ENCODE measurements around the gene APMAP.
A peak's percentile ranks its signal among the peaks of the same experiment; 100 is the strongest.

Gene APMAP

GRCh38 chr20:24964506-24964840 lies 28.1 kb downstream of the APMAP start:
- DNase-seq: peak; percentile 4

GRCh38 chr20:24963672-24964505 lies 28.7 kb downstream of the APMAP start:
- no peak for DNase-seq

GRCh38 chr20:24962510-24962909 lies 30.0 kb downstream of the APMAP start:
- DNase-seq: no peak

GRCh38 chr20:24962182-24962492 lies 30.4 kb downstream of the APMAP start:
- DNase-seq: no peak

GRCh38 chr20:24961384-24962181 lies 31.0 kb downstream of the APMAP start:
- DNase-seq: no peak

- DNase-seq: no peak
These were observed 31.7 kb downstream of the APMAP start for GRCh38 chr20:24960861-24961260.

- no peak for DNase-seq
These were observed 32.2 kb downstream of the APMAP start for GRCh38 chr20:24960302-24960801.

GRCh38 chr20:24959591-24960301 lies 32.8 kb downstream of the APMAP start:
- DNase-seq: no peak

GRCh38 chr20:24958506-24959385 lies 33.8 kb downstream of the APMAP start:
- no peak for DNase-seq

GRCh38 chr20:24957326-24958016 lies 35.1 kb downstream of the APMAP start:
- DNase-seq: no peak

GRCh38 chr20:24956001-24956841 lies 36.3 kb downstream of the APMAP start:
- no peak for DNase-seq

GRCh38 chr20:24955045-24955444 lies 37.5 kb downstream of the APMAP start:
- DNase-seq: no peak

GRCh38 chr20:24954566-24954965 lies 38.0 kb downstream of the APMAP start:
- no peak for DNase-seq

- no peak for DNase-seq
These were observed 38.4 kb downstream of the APMAP start for GRCh38 chr20:24954151-24954550.

- DNase-seq: no peak
These were observed 38.9 kb downstream of the APMAP start for GRCh38 chr20:24953621-24954133.

GRCh38 chr20:24953209-24953575 lies 39.4 kb downstream of the APMAP start:
- no peak for DNase-seq

GRCh38 chr20:24952376-24953208 lies 40.0 kb downstream of the APMAP start:
- DNase-seq: no peak

GRCh38 chr20:24951536-24952083 lies 40.9 kb downstream of the APMAP start:
- DNase-seq: no peak

- no peak for DNase-seq
These were observed 41.6 kb downstream of the APMAP start for GRCh38 chr20:24950836-24951525.
